HepG2 (cell line): ENCODE results near the gene RARRES1. TPM values are rescaled to one million over a fixed set of nuclear protein-coding genes. Genes with fewer than 3 reads are reported as not detected.

ENCODE experiments used
- ATAC-seq: fragments of 200-7000 bp; cut with Tn5 transposase; 3 replicates; pipeline ENCODE4 v1.9.1; 2020; ENCODE audit warnings: mild to moderate bottlenecking, moderate library complexity
- BruUV-seq: library from RNA; stranded (reverse); fragments of 400-500 nt; replicated peaks from 2 replicates; lab custom pipeline; 2021; lab: Mats Ljungman, UMichigan
- CTCF ChIA-PET: fragments of 300-600 bp; formaldehyde crosslinking; extraction: SDS; loops from one replicate; lab custom pipeline; 2021; ENCODE audit warnings: low total read pairs, inconsistent platforms, low intra/inter-chr PET ratio; lab: Yijun Ruan, JAX
- POLR2A ChIA-PET: fragments of 350-600 bp; sonication (Branson Sonifier 250); formaldehyde crosslinking; loops from one replicate; lab custom pipeline; 2020; ENCODE audit warnings: antibody characterized with exemption, inconsistent platforms; lab: Yijun Ruan, JAX
- DNase-seq: peaks from one replicate; pipeline ENCODE4 v3.0.0-alpha.2; 2015; ENCODE audit warnings: low spot score
- FAIRE-seq: peaks from 3 replicates; lab custom pipeline; 2011; peaks lifted over from hg19 to GRCh38; lab: Jason Lieb, UNC
- H2AFZ ChIP-seq: one replicate; pipeline ENCODE4 v1.6.1; 2011; ENCODE audit warnings: low read length, inconsistent platforms
- H3K27ac ChIP-seq: fragments of 300-600 bp; 3 replicates; pipeline ENCODE4 v1.8.0; 2011; ENCODE audit warnings: mixed run types, mild to moderate bottlenecking, mixed read lengths, low read length, inconsistent platforms; ENCODE audit not compliant: insufficient read depth; ENCODE audit errors: extremely low read length
- H3K27me3 ChIP-seq, 2 experiments: fragments of 200-600 bp in 1 of 2; 2 replicates in 1 of 2; 3 replicates in 1 of 2; pipeline versions ENCODE4 v1.6.0 to v1.8.0; 2011; ENCODE audit warnings: low read length in 2 of 2, mild to moderate bottlenecking in 2 of 2, moderate library complexity in 2 of 2, inconsistent platforms in 1 of 2; ENCODE audit not compliant: insufficient read depth in 2 of 2, control insufficient read depth in 1 of 2
- H3K36me3 ChIP-seq, 2 experiments: fragments of 200-600 bp in 1 of 2; replicated peaks in 1 of 2; 2 replicates in 1 of 2; 3 replicates in 1 of 2; pipeline versions ENCODE4 v1.5.1 to v1.8.0; 2011; ENCODE audit warnings: low read length in 2 of 2, inconsistent platforms in 1 of 2; ENCODE audit not compliant: insufficient read depth in 2 of 2, control insufficient read depth in 1 of 2
- H3K4me1 ChIP-seq: 2 replicates; pipeline ENCODE4 v1.5.1; 2012; ENCODE audit warnings: low read length, inconsistent platforms; ENCODE audit not compliant: insufficient read depth
- H3K4me2 ChIP-seq: 2 replicates; pipeline ENCODE4 v1.6.0; 2011; ENCODE audit warnings: low read depth, low read length, inconsistent platforms
- H3K4me3 ChIP-seq, 3 experiments: fragments of 200-600 bp in 1 of 3; sonication (generic), shearing (Covaris generic) in 1 of 3; replicated peaks in 1 of 3; 2 replicates each; pipeline ENCODE4 v1.5.1; 2011 to 2016; ENCODE audit warnings: low read length in 3 of 3, inconsistent platforms in 2 of 3, low read depth in 2 of 3, mild to moderate bottlenecking in 2 of 3, control low read depth in 1 of 3, mixed read lengths in 1 of 3; ENCODE audit not compliant: insufficient read depth in 1 of 3
- H3K79me2 ChIP-seq: one replicate; pipeline ENCODE4 v1.6.1; 2011; ENCODE audit warnings: low read length, inconsistent platforms; ENCODE audit not compliant: insufficient read depth
- H3K9ac ChIP-seq: 2 replicates; pipeline ENCODE4 v1.6.0; 2011; ENCODE audit warnings: mild to moderate bottlenecking, low read depth, low read length, inconsistent platforms; ENCODE audit not compliant: insufficient read depth
- H3K9me3 ChIP-seq: 2 replicates; pipeline ENCODE4 v1.5.1; 2012; ENCODE audit warnings: mild to moderate bottlenecking, low read length
- H4K20me1 ChIP-seq: 2 replicates; pipeline ENCODE4 v1.6.0; 2011; ENCODE audit warnings: inconsistent platforms, mild to moderate bottlenecking, low read length, moderate library complexity; ENCODE audit not compliant: insufficient read depth
- HES4 ChIP-seq: sonication (generic); formaldehyde crosslinking; IDR thresholded peaks from 2 replicates; pipeline ENCODE4 v1.9.0; 2021; ENCODE audit warnings: mild to moderate bottlenecking, missing genetic modification reagents, borderline replicate concordance
- JARID2 ChIP-seq: sonication (generic); formaldehyde crosslinking; IDR thresholded peaks from 2 replicates; pipeline ENCODE4 v1.8.1; 2023; ENCODE audit warnings: missing genetic modification reagents, inconsistent platforms; ENCODE audit not compliant: insufficient replicate concordance
- ZNF333 ChIP-seq: sonication (generic); formaldehyde crosslinking; IDR thresholded peaks from 2 replicates; pipeline ENCODE4 v1.4.0; 2020; ENCODE audit warnings: mild to moderate bottlenecking, missing genetic modification reagents, borderline replicate concordance
- WGBS: methylation state at CpG from one replicate; pipeline ENCODE4 v1.1.6; 2017; ENCODE audit warnings: low lambda C conversion rate; 5-methylcytosine and 5-hydroxymethylcytosine counted together
- in situ Hi-C: cut with HindIII; loops from 2 replicates; pipeline ENCODE4 v1.10.0; 2017; ENCODE audit warnings: low pct_unique_long_range_greater_than_20kb; ENCODE audit not compliant: extremely low pct_ligation_motif_present
- intact Hi-C: fragments of 100-400 bp; cut with micrococcal nuclease; formaldehyde crosslinking; loops from one replicate; pipeline ENCODE4 v1.10.0; 2022; ENCODE audit not compliant: unreplicated experiment
- polyA plus RNA-seq, 8 experiments: library from polyadenylated mRNA; depleted of rRNA in 3 of 8; stranded (reverse) in 7 of 8; unstranded in 1 of 8; fragments of >200 nt; fragmentation: Illumina TruSeq in 4 of 8; extraction: Trizol in 4 of 8; gene quantifications; 2 replicates each; pipeline versions ENCODE4 v1.2.1 to v1.2.3, GENCODE V29; 2011 to 2016; ENCODE audit warnings: low read depth in 4 of 8, missing spikeins in 1 of 8, mixed read lengths in 1 of 8; ENCODE audit not compliant: insufficient read depth in 1 of 8
- total RNA-seq, 5 experiments: library from RNA; depleted of rRNA; stranded (reverse); fragments of >200 nt; fragmentation: Illumina TruSeq; extraction: Trizol; gene quantifications; 2 replicates each; pipeline ENCODE4 v1.2.3, GENCODE V29; 2016; ENCODE audit warnings: low read depth in 1 of 5
- TF ChIP-seq, protein P1 (sequence below): fragments of 450-650 bp; IDR thresholded peaks from 2 replicates; pipeline ENCODE4 v1.6.1; 2017; ENCODE audit warnings: mild to moderate bottlenecking
- TF ChIP-seq, protein P2 (sequence below): sonication (generic); formaldehyde crosslinking; IDR thresholded peaks from 2 replicates; pipeline ENCODE4 v1.9.0; 2021; ENCODE audit warnings: missing genetic modification reagents, mild to moderate bottlenecking, borderline replicate concordance
- TF ChIP-seq, protein P3 (sequence below): sonication (generic); formaldehyde crosslinking; IDR thresholded peaks from 2 replicates; pipeline ENCODE4 v1.4.0; 2020; ENCODE audit warnings: mild to moderate bottlenecking, low read depth, missing genetic modification reagents

The RARRES1 gene
- total and polyA plus RNA-seq, 2 of the 13 experiments (the other 11 are each of a cell fraction or from before 2014, with no cell fraction given), result not detected

DNA sequence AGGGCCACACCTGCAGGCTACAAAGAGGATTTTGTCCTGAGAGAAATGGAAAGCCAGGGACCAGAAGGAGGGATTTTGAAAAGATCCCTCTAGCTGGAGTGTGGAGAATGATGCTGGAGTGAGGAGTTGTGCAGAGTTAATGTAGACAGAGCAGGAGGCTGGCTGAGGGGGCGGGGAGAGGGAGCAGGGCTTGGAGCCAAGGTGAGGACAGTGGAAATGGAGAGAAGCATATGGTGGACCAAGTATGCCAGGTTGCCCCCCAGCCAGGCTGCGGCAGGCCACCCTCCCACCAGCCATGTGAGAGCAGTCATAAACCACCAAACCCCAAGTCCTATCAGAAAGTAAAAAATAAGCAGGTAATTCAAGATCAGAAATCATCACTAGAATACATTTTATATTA is 14.7 kb downstream of the RARRES1 start (continued):
- TF ChIP-seq, protein P1, sequence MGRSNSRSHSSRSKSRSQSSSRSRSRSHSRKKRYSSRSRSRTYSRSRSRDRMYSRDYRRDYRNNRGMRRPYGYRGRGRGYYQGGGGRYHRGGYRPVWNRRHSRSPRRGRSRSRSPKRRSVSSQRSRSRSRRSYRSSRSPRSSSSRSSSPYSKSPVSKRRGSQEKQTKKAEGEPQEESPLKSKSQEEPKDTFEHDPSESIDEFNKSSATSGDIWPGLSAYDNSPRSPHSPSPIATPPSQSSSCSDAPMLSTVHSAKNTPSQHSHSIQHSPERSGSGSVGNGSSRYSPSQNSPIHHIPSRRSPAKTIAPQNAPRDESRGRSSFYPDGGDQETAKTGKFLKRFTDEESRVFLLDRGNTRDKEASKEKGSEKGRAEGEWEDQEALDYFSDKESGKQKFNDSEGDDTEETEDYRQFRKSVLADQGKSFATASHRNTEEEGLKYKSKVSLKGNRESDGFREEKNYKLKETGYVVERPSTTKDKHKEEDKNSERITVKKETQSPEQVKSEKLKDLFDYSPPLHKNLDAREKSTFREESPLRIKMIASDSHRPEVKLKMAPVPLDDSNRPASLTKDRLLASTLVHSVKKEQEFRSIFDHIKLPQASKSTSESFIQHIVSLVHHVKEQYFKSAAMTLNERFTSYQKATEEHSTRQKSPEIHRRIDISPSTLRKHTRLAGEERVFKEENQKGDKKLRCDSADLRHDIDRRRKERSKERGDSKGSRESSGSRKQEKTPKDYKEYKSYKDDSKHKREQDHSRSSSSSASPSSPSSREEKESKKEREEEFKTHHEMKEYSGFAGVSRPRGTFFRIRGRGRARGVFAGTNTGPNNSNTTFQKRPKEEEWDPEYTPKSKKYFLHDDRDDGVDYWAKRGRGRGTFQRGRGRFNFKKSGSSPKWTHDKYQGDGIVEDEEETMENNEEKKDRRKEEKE, result no peak
- TF ChIP-seq, protein P2, sequence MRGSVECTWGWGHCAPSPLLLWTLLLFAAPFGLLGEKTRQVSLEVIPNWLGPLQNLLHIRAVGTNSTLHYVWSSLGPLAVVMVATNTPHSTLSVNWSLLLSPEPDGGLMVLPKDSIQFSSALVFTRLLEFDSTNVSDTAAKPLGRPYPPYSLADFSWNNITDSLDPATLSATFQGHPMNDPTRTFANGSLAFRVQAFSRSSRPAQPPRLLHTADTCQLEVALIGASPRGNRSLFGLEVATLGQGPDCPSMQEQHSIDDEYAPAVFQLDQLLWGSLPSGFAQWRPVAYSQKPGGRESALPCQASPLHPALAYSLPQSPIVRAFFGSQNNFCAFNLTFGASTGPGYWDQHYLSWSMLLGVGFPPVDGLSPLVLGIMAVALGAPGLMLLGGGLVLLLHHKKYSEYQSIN, result no peak
- TF ChIP-seq, protein P3, sequence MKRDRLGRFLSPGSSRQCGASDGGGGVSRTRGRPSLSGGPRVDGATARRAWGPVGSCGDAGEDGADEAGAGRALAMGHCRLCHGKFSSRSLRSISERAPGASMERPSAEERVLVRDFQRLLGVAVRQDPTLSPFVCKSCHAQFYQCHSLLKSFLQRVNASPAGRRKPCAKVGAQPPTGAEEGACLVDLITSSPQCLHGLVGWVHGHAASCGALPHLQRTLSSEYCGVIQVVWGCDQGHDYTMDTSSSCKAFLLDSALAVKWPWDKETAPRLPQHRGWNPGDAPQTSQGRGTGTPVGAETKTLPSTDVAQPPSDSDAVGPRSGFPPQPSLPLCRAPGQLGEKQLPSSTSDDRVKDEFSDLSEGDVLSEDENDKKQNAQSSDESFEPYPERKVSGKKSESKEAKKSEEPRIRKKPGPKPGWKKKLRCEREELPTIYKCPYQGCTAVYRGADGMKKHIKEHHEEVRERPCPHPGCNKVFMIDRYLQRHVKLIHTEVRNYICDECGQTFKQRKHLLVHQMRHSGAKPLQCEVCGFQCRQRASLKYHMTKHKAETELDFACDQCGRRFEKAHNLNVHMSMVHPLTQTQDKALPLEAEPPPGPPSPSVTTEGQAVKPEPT, result no peak
- TF ChIP-seq HES4 (CRISPR knock-in tag) (no peak), ZNF333 (CRISPR knock-in tag) (no peak)

GRCh38 chr3:158713094-158713499 is 19.2 kb downstream of the RARRES1 start:
- Histone ChIP-seq H3K9ac (no peak overlapping the region), H3K4me3 (no peak overlapping the region), H3K27ac (no peak overlapping the region), H3K4me1 (no peaks in the 10 kb centered on the region), H3K79me2 (no peaks in the 10 kb centered on the region), H4K20me1 (no peaks in the 10 kb centered on the region), H3K27me3 (no peaks in the 10 kb centered on the region), H3K4me2 (no peak overlapping the region), H2AFZ (no peak overlapping the region), H3K36me3 (peaks cover 0 to 2% of the 10 kb centered on the region in 2 experiments; a peak in 1 of 5 replicates), H3K9me3 (no peaks in the 10 kb centered on the region)
- TF ChIP-seq JARID2 (CRISPR knock-in tag), result no peak
- DNase-seq (no peak), ATAC-seq (no peak), FAIRE-seq (no peak)
- intact Hi-C loops (no loop called here), in situ Hi-C loops (no loop called here)
- ChIA-PET POLR2A (no interaction called here), CTCF (no interaction called here)
- 96% methylated on average over 9 of the region's 9 CpGs for WGBS
- no TSS peak for BruUV-seq
